ENCODE measurements around the gene NEUROD4.
"Not testable (repeated sequence)": the region's sequence is repeated elsewhere in the genome, so short reads cannot be mapped to it uniquely, and the experiment has no call there.

Gene NEUROD4

GRCh38 chr12:55019784-55020183 lies at the start of gene NEUROD4:
TSS of gene NEUROD4 (plus strand) at chr12:55019974. CDS start at chr12:55026440, 6,466 bp downstream.
- no peak within 1 kb of the TSS for H3K4me3 ChIP-seq (ENCODE audit: low read length)

GRCh38 chr12:54970741-54971140 lies 49.0 kb upstream of the NEUROD4 start:
- no peak for TF ChIP-seq ZNF274 (IDR thresholded peaks at IDR 0.05; ENCODE audit: low read depth, low read length)
- H3K4me3 ChIP-seq (ENCODE audit: low read length): no peak overlapping the region

More at GRCh38 chr12:55019784-55020183, at the start of gene NEUROD4:
- no peak for TF ChIP-seq ZNF274 (IDR thresholded peaks at IDR 0.05; ENCODE audit: low read depth, low read length)

- TF ChIP-seq ZNF274 (IDR thresholded peaks at IDR 0.05; ENCODE audit: low read depth, low read length): no peak
- no peak overlapping the region for H3K4me3 ChIP-seq (ENCODE audit: low read length)
Observed at GRCh38 chr12:54973556-54973955, 46.2 kb upstream of the NEUROD4 start.

- no peak overlapping the region for H3K4me3 ChIP-seq (ENCODE audit: low read length)
Observed at GRCh38 chr12:54974279-54974678, 45.5 kb upstream of the NEUROD4 start.

GRCh38 chr12:54975272-54975671 lies 44.5 kb upstream of the NEUROD4 start:
- no peak for TF ChIP-seq ZNF274 (IDR thresholded peaks at IDR 0.05; ENCODE audit: low read depth, low read length)
- H3K4me3 ChIP-seq (ENCODE audit: low read length): no peak overlapping the region

More at GRCh38 chr12:54974279-54974678, 45.5 kb upstream of the NEUROD4 start:
- TF ChIP-seq ZNF274 (IDR thresholded peaks at IDR 0.05; ENCODE audit: low read depth, low read length): no peak

- H3K4me3 ChIP-seq (ENCODE audit: low read length): no peak overlapping the region
- no peak for TF ChIP-seq ZNF274 (IDR thresholded peaks at IDR 0.05; ENCODE audit: low read depth, low read length)
Observed at GRCh38 chr12:54975875-54976274, 43.9 kb upstream of the NEUROD4 start.

GRCh38 chr12:54977155-54977554 lies 42.6 kb upstream of the NEUROD4 start:
- no peak for TF ChIP-seq ZNF274 (IDR thresholded peaks at IDR 0.05; ENCODE audit: low read depth, low read length)

GRCh38 chr12:54977857-54978256 lies 41.9 kb upstream of the NEUROD4 start:
- TF ChIP-seq ZNF274 (IDR thresholded peaks at IDR 0.05; ENCODE audit: low read depth, low read length): no peak
- no peak overlapping the region for H3K4me3 ChIP-seq (ENCODE audit: low read length)

More at GRCh38 chr12:54977155-54977554, 42.6 kb upstream of the NEUROD4 start:
- no peak overlapping the region for H3K4me3 ChIP-seq (ENCODE audit: low read length)

GRCh38 chr12:54980341-54980740 lies 39.4 kb upstream of the NEUROD4 start:
- H3K4me3 ChIP-seq (ENCODE audit: low read length): no peak overlapping the region
- no peak for TF ChIP-seq ZNF274 (IDR thresholded peaks at IDR 0.05; ENCODE audit: low read depth, low read length)

- H3K4me3 ChIP-seq (ENCODE audit: low read length): no peak overlapping the region
- no peak for TF ChIP-seq ZNF274 (IDR thresholded peaks at IDR 0.05; ENCODE audit: low read depth, low read length)
Observed at GRCh38 chr12:54981796-54982195, 38.0 kb upstream of the NEUROD4 start.

GRCh38 chr12:54983536-54984101 lies 36.2 kb upstream of the NEUROD4 start:
- peak overlapping the region; percentile 87 for H3K4me3 ChIP-seq (ENCODE audit: low read length)
- TF ChIP-seq ZNF274 (IDR thresholded peaks at IDR 0.05; ENCODE audit: low read depth, low read length): no peak

GRCh38 chr12:54984658-54985376 lies 35.0 kb upstream of the NEUROD4 start, which contains the start of gene TESPA1:
TSS of gene TESPA1 (minus strand) at chr12:54984762. CDS start at chr12:54974562, 10,200 bp downstream.
- no peak for TF ChIP-seq ZNF274 (IDR thresholded peaks at IDR 0.05; ENCODE audit: low read depth, low read length)
- peak within 1 kb of the TSS; percentile 87 for H3K4me3 ChIP-seq (ENCODE audit: low read length)

- not testable (repeated sequence) for H3K4me3 ChIP-seq (ENCODE audit: low read length)
Observed at GRCh38 chr12:54986773-54987172, 33.0 kb upstream of the NEUROD4 start.

GRCh38 chr12:54987611-54988231 lies 32.1 kb upstream of the NEUROD4 start:
- H3K4me3 ChIP-seq (ENCODE audit: low read length): no peak overlapping the region
- no peak for TF ChIP-seq ZNF274 (IDR thresholded peaks at IDR 0.05; ENCODE audit: low read depth, low read length)

Data from GM08714 (cell line).